IPS DF 19.7 (cell line): Measurements from ENCODE around the gene ADAMTSL2.

Experiments used
- DNase-seq: peaks from one replicate; pipeline ENCODE4 v3.0.0-alpha.2; 2013; ENCODE audit warnings: low read depth, low spot score

The ADAMTSL2 gene

DNA sequence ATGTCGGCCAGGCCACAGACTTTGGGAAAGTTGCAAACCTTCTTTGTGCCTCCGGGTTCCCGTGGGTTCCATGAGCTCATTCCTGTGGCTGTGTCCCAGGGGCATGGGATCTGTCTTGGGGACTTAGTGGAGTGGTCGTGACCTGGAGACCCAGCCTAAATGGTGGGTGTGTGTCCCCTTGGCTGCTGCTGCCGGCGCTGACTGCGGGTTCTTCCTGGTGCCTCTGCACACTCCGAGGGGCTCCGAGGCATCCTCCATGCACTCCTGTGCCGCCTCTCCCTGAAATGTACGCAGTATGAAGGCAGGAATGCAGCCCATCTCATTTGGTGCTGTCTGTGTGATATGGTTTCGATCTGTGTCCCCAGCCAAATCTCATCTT, 34.6 kb upstream of the ADAMTSL2 start:
- DNase-seq = no peak

DNA sequence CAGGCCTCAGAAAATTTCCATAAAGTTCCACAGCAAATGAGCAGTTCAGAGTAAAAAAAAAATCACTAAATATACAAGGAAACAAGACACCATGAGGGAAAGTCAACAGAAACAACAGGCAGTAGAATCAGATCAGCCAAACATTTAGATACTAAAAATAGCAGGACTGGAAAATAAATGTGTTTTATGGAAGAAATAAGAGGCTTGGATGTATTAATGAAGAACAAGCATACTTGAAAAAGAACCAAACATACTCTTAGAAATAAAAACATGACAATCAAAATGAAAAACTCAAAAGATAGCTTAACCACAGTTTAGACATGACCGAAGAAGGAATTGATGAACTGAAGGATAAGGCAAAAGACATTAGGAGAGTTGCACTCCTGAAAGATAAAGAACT, 32.4 kb upstream of the ADAMTSL2 start:
- no peak for DNase-seq

DNA sequence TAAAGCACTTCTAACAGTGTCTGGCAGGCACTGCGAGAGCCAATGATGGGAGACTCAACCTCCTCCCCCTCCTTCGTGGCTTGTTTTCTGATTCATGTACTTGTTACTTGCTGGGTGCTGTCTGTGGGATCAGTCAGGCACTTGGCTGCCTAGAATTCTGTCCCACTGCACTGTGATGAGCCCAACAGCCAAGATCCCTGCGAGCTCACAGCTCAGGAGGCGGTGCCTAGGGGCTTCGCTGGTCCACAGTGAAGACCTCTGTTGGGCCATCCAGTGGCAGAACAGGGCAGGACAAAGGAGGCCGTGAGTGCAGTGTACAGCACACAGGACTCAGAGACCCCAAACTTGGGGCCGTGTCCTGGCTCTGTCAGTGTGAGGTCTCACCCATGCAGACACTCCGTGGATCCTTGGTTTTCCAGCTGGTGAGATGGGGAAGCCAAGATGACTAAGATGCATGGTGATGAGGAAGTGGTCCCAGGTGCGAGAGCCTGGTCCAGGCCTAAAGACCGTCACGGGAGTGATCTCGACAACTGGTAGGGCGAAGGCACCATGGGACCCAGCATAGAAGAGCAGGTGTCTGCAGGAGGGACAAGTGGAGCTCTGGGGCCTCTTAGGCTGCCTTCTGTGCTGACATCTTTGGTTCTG, 29.2 kb upstream of the ADAMTSL2 start:
- no peak for DNase-seq

- no peak for DNase-seq
Observed at GRCh38 chr9:133505901-133506652, 28.4 kb upstream of the ADAMTSL2 start.

GRCh38 chr9:133506653-133507038, 27.9 kb upstream of the ADAMTSL2 start:
- DNase-seq = no peak

DNA sequence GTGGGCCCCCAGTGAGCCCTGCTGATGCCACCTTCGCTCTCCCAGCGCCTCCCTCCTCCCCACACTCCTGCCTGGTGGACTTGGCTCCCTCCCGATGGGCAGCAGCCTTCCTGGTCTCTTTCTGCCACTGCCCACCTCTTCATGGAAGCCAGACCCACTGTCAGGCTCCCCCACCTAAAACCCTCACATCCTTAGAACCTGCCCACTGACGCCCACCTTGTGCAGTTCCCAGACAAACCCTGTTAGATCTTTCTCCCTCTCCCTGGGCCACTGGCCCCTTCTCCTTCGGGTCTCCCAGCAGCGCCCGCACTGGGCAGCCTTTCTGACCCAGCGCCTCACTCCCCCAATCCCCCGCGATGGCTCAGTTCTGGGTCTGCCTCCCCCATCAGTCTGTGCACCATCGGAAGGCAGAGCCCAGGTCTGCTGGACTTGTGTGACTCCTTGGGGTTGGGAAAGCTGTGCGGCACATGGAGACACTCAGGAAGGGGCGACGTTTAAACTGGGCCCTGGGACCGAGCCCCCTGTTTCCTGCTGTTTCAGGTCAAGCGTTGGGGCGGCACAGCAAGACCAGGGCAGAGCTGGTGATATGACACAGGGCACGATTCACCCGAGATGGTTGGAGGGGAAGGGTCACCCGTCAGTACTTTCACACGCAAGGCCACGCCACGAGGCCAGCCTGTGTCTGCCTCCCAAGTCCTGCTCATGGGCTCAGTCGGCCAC, 27.1 kb upstream of the ADAMTSL2 start:
- no peak for DNase-seq

DNA sequence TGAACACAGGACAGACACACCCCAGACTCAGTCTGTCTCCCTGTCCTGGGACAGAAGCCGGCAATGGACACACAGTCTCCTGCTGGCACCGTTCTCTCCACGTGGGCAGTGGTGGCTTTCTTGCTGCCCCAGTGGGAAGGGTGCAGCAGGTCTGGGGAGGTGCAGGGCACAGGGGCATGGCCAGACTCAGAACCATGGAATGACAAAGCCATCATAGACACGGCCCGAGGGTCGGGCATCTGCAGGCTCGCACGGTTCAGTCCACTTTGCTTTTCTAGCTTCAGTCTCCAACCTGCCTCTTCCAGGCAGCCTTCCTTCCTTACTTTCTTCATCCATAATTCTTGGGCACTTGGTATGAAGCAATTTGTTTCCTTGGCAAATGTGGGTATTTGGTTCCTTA, 26.5 kb upstream of the ADAMTSL2 start:
- DNase-seq = no peak

- peak; percentile 38 for DNase-seq
Observed at GRCh38 chr9:133509179-133510083, 25.1 kb upstream of the ADAMTSL2 start.

DNA sequence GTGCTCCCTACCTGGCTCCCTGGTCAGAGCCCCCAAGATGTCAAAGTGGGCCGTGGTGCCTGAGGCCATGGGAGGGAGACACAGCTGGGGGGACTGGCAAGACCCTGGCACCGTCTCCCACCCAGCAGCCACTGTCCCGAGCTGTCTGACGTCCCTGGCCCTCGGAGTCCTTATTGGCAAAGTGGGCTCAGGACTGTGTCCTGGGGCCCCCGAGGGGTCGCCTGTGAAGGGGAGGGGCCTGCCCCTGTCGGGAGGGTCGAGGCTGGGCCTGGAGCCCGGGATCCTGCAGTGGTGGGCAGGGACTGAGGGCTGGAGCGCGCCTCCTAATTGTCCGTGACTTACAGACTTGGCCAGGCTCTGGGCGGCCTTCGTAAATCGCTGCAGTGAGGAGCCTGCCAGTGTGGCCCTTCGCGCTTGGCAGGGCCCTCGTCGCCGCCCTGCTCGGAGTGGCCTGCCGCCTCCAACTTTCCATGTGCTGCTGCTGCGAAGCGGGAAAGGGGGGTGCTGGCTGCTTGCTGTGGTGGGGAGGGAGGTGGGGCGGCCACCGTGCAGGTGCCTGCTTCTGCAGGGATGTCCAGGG, 23.5 kb upstream of the ADAMTSL2 start:
- DNase-seq = no peak

GRCh38 chr9:133511607-133512006, 22.9 kb upstream of the ADAMTSL2 start:
- no peak for DNase-seq

DNA sequence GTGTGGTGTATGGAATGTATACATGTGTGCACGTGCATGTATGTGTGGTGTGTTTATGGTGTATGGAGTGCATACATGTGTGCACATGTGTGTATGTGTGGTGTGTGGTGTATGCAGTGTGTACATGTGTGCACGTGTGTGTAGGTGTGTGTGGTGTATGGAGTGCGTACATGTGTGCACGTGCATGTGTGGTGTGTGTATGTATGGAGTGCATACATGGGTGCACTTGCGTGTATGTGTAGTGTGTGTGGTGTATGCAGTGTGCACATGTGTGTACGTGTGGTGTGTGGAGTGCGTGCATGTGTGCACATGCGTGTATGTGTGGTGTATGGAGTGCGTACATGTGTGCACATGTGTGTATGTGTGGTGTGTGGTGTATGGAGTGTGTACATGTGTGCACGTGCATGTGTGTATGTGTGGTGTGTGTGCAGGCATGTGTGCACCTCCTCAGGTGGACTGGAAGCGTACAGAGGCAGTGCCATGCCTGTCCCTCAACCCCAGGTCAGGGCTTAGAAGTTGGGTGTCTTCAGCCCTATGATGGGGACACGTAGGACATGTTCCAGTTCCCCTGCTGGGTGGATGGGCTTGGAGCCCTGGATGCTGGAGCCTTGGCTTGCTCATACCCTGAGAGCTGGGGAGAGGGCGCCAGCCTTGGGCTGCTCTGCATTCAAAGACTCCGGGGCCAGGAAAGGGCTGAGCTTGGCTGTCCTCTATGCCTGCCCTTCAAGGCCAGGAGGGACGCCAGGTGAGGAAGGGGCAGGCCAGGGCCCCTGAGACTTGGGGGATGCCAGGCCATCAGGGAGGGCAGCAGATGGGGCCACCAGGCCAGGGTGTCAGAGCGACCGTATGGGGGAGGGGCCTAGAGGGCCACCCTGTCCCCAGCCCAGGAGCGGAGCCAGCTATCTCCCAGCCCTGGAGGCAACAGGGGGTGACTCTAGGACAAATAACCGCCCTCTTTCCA, 22.0 kb upstream of the ADAMTSL2 start:
- DNase-seq = no peak

- no peak for DNase-seq
Observed at GRCh38 chr9:133513214-133514100, 21.0 kb upstream of the ADAMTSL2 start.

- no peak for DNase-seq
Observed at GRCh38 chr9:133514460-133515239, 19.9 kb upstream of the ADAMTSL2 start.

GRCh38 chr9:133515240-133515610, 19.3 kb upstream of the ADAMTSL2 start:
- no peak for DNase-seq

- no peak for DNase-seq
Observed at GRCh38 chr9:133515615-133516255, 18.8 kb upstream of the ADAMTSL2 start.

- no peak for DNase-seq
Observed at GRCh38 chr9:133516256-133516960, 18.1 kb upstream of the ADAMTSL2 start.

DNA sequence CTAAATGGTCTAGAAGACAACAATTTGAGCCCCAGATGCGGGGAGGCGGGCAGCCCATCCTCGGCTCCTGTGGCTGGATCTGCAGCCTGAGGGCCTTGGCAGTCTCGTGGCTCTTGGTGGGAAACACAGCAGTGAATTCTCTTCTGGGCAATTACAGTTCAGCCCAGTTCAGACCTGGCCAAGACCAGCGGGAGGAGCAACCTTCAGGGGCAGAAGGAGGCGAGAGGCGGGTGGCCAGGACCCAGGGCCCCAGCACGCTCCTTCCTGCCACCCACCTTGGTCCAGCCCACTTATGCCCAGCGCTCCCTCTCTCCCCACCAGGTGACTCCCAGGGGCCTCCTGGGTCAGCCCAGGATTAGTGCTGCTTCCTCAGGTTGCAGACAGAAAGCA, 17.5 kb upstream of the ADAMTSL2 start:
- no peak for DNase-seq
